ENCODE results near the gene LIN7C.
A peak's percentile ranks its signal among the peaks of the same experiment; 100 is the strongest.

The LIN7C gene

GRCh38 chr11:27470166-27470565, 36.4 kb downstream of the LIN7C start:
- DNase-seq (ENCODE audit: low spot score) = no peak
- H3K27me3 ChIP-seq (ENCODE audit: insufficient read depth, poor library complexity, severe bottlenecking) = no peaks in the 10 kb centered on the region
- H3K27ac ChIP-seq (ENCODE audit: poor library complexity, severe bottlenecking) = peak overlapping the region; percentile 91
- TF ChIP-seq, protein P1, sequence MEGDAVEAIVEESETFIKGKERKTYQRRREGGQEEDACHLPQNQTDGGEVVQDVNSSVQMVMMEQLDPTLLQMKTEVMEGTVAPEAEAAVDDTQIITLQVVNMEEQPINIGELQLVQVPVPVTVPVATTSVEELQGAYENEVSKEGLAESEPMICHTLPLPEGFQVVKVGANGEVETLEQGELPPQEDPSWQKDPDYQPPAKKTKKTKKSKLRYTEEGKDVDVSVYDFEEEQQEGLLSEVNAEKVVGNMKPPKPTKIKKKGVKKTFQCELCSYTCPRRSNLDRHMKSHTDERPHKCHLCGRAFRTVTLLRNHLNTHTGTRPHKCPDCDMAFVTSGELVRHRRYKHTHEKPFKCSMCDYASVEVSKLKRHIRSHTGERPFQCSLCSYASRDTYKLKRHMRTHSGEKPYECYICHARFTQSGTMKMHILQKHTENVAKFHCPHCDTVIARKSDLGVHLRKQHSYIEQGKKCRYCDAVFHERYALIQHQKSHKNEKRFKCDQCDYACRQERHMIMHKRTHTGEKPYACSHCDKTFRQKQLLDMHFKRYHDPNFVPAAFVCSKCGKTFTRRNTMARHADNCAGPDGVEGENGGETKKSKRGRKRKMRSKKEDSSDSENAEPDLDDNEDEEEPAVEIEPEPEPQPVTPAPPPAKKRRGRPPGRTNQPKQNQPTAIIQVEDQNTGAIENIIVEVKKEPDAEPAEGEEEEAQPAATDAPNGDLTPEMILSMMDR (IDR thresholded peaks at IDR 0.05; ENCODE audit: poor library complexity, severe bottlenecking) = no peak
- H3K4me3 ChIP-seq (ENCODE audit: severe bottlenecking) = peak overlapping the region; percentile 91
- no peaks in the 10 kb centered on the region for H3K9me3 ChIP-seq (ENCODE audit: severe bottlenecking)
- peaks cover 50% of the 10 kb centered on the region for H3K4me1 ChIP-seq (ENCODE audit: insufficient read depth, poor library complexity, severe bottlenecking)
- ATAC-seq (ENCODE audit: low read depth) = no peak
- H3K36me3 ChIP-seq (ENCODE audit: low read depth) = no peaks in the 10 kb centered on the region

GRCh38 chr11:27468995-27469695, 37.4 kb downstream of the LIN7C start:
- ATAC-seq (ENCODE audit: low read depth) = no peak
- peak overlapping the region; percentile 91 for H3K4me3 ChIP-seq (ENCODE audit: severe bottlenecking)
- peak overlapping the region; percentile 91 for H3K27ac ChIP-seq (ENCODE audit: poor library complexity, severe bottlenecking)
- TF ChIP-seq, protein P1 (IDR thresholded peaks at IDR 0.05; ENCODE audit: poor library complexity, severe bottlenecking) = no peak
- H3K27me3 ChIP-seq (ENCODE audit: insufficient read depth, poor library complexity, severe bottlenecking) = no peaks in the 10 kb centered on the region
- H3K4me1 ChIP-seq (ENCODE audit: insufficient read depth, poor library complexity, severe bottlenecking) = peaks cover 58% of the 10 kb centered on the region
- no peak for DNase-seq (ENCODE audit: low spot score)
- H3K36me3 ChIP-seq (ENCODE audit: low read depth) = no peaks in the 10 kb centered on the region
- H3K9me3 ChIP-seq (ENCODE audit: severe bottlenecking) = no peaks in the 10 kb centered on the region

DNA sequence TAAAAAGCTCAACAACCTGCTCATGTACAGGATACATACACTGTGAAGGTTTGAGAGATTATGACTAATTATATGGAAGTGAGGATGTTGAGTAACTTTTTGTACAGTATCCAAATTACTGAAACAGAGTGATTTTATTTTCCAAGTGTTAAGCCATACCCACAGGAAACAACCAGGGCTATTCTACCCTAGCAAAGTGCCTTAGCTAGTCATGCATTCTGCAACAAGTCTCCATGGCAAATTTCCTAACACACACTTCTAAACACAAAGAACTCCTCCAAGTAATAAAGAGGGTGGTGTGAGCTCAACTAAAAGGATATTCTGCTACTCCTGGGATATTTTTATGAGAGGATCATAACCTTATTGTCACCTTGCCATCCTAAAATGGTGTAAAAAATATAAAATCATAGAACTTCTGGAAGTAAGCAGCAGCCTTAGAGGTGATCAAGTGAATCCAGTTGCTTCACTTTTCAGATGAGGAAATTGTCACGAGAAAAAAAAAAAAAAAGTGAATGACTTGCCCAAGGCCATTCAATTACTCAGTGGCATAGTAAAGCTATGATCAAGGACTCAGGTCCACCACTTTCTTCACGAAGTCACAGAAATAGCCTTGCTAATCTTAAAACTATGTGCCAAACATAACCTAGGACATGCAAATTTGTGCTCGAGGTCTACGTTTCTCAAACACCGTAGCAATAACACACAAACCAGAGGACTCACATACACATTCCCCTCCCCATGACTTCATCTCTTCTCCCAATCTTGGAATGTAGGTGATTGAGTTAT, 38.2 kb downstream of the LIN7C start:
- Histone ChIP-seq H3K4me3 (ENCODE audit: severe bottlenecking) (peak overlapping the region; percentile 91), H3K9me3 (ENCODE audit: severe bottlenecking) (no peaks in the 10 kb centered on the region), H3K4me1 (ENCODE audit: insufficient read depth, poor library complexity, severe bottlenecking) (peaks cover 66% of the 10 kb centered on the region), H3K36me3 (ENCODE audit: low read depth) (no peaks in the 10 kb centered on the region), H3K27me3 (ENCODE audit: insufficient read depth, poor library complexity, severe bottlenecking) (no peaks in the 10 kb centered on the region), H3K27ac (ENCODE audit: poor library complexity, severe bottlenecking) (peak overlapping the region; percentile 91)
- ATAC-seq (ENCODE audit: low read depth) = peak; percentile 43
- no peak for DNase-seq (ENCODE audit: low spot score)
- TF ChIP-seq, protein P1 (IDR thresholded peaks at IDR 0.05; ENCODE audit: poor library complexity, severe bottlenecking) = no peak

DNA sequence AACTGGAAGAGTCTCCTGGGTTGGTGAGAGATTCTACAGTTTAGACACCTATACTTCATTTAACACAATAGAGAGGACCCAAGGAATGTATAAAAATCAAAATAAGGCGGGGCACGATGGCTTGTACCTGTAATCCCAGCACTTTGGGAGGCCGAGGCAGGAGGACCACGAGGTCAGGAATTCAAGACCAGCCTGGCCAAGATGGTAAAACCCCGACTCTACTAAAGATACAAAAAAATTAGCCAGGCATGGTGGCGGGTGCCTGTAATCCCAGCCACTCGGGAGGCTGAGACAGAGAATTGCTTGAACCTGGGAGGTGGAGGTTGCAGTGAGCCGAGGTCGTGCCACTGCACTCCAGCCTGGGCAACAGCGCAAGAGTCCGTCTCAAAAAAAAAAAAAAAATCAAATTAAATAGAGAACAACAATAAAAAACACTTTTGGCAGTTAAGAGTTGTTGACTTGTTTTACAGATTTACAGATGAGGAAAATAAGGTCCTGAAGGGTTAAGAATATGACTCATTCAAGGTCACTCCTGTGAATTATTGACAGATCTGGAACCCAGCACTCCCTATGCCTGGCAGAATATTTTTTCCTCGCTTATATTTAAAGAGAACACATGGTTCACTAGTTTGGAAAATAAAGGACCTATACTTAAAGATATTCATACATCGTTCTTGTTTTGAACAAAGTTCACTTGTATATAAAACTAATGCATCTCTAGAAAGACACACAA, 39.2 kb downstream of the LIN7C start:
- H3K4me3 ChIP-seq (ENCODE audit: severe bottlenecking) = no peak overlapping the region
- no peak for ATAC-seq (ENCODE audit: low read depth)
- no peaks in the 10 kb centered on the region for H3K27me3 ChIP-seq (ENCODE audit: insufficient read depth, poor library complexity, severe bottlenecking)
- no peaks in the 10 kb centered on the region for H3K36me3 ChIP-seq (ENCODE audit: low read depth)
- peak overlapping the region; percentile 91 for H3K27ac ChIP-seq (ENCODE audit: poor library complexity, severe bottlenecking)
- peaks cover 76% of the 10 kb centered on the region for H3K4me1 ChIP-seq (ENCODE audit: insufficient read depth, poor library complexity, severe bottlenecking)
- no peaks in the 10 kb centered on the region for H3K9me3 ChIP-seq (ENCODE audit: severe bottlenecking)
- TF ChIP-seq, protein P1 (IDR thresholded peaks at IDR 0.05; ENCODE audit: poor library complexity, severe bottlenecking) = no peak
- no peak for DNase-seq (ENCODE audit: low spot score)

Measured in RWPE2 (cell line).